ENCODE data around the gene LMO7. TPM values are rescaled to one million over a fixed set of nuclear protein-coding genes. Genes with fewer than 3 reads are reported as not detected.

LMO7 gene
- total RNA-seq, 1 experiment from 2014 or later: 123 TPM

GRCh38 chr13:75635101-75635827 is 866 bp upstream of the LMO7 start:
- DNase-seq (ENCODE audit: low read depth in 1 of 2, low spot score in 2 of 2): peak; percentile 43 to 48
- Histone ChIP-seq H3K27me3 (replicated peaks) (no peaks in the 10 kb centered on the region), H3K9me3 (replicated peaks) (no peaks in the 10 kb centered on the region; the same call in 1 of the 2 replicates), H3K36me3 (peaks cover 42% of the 10 kb centered on the region), H3K4me1 (replicated peaks) (peaks cover 38% of the 10 kb centered on the region), H3K27ac (peak overlapping the region; percentile 97), H3K4me3 (peak overlapping the region; percentile 96)

- Histone ChIP-seq H3K4me3 (peak overlapping the region; percentile 96), H3K27ac (peak overlapping the region; percentile 97), H3K9me3 (replicated peaks) (no peaks in the 10 kb centered on the region; the same call in 1 of the 2 replicates), H3K4me1 (replicated peaks) (peaks cover 44% of the 10 kb centered on the region), H3K27me3 (replicated peaks) (no peaks in the 10 kb centered on the region), H3K36me3 (peaks cover 49% of the 10 kb centered on the region)
- DNase-seq (ENCODE audit: low read depth in 1 of 2, low spot score in 2 of 2): peak; percentile 55 to 63
Measured at GRCh38 chr13:75636436-75637180, 478 bp downstream of the LMO7 start.

GRCh38 chr13:75637181-75637750 is 1.1 kb downstream of the LMO7 start:
- peak overlapping the region; percentile 96 for H3K4me3 ChIP-seq
- peak overlapping the region; percentile 36 for H3K27ac ChIP-seq
- H3K9me3 ChIP-seq (replicated peaks): no peaks in the 10 kb centered on the region; the same call in 1 of the 2 replicates
- DNase-seq (ENCODE audit: low read depth in 1 of 2, low spot score in 2 of 2): no peak
- H3K36me3 ChIP-seq: peaks cover 51% of the 10 kb centered on the region
- peaks cover 37% of the 10 kb centered on the region for H3K4me1 ChIP-seq (replicated peaks)
- no peaks in the 10 kb centered on the region for H3K27me3 ChIP-seq (replicated peaks)

- no peak overlapping the region for H3K4me3 ChIP-seq
- H3K27me3 ChIP-seq (replicated peaks): no peaks in the 10 kb centered on the region
- peaks cover 23% of the 10 kb centered on the region for H3K4me1 ChIP-seq (replicated peaks)
- H3K27ac ChIP-seq: no peak overlapping the region
- H3K36me3 ChIP-seq: peaks cover 57% of the 10 kb centered on the region
- no peaks in the 10 kb centered on the region; the same call in 1 of the 2 replicates for H3K9me3 ChIP-seq (replicated peaks)
- DNase-seq (ENCODE audit: low read depth in 1 of 2, low spot score in 2 of 2): no peak
Measured at GRCh38 chr13:75639454-75639853, 3.3 kb downstream of the LMO7 start.

DNA sequence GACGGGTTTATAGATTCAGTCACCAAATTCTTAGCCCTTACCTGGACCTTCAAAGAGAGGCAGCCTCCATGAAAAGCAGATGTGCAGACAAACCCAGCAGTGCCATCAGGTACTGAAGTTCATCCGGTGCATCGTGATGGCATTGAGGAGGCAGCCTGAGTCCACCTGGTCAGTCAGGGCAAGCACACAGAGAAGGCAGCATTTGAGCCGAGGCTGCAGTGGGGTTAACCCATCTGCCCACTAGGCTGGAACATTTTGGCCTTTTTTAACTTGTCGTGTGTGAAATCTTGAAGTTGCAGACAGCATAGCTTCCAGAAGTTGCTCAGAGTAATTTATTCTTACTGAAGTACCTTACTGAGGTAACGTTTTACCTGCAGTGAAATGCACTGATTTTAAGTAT is 4.9 kb downstream of the LMO7 start:
- Histone ChIP-seq H3K27ac (no peak overlapping the region), H3K9me3 (replicated peaks) (no peaks in the 10 kb centered on the region), H3K4me1 (replicated peaks) (peaks cover 21% of the 10 kb centered on the region), H3K4me3 (no peak overlapping the region), H3K27me3 (replicated peaks) (no peaks in the 10 kb centered on the region), H3K36me3 (peaks cover 59% of the 10 kb centered on the region)
- DNase-seq (ENCODE audit: low read depth in 1 of 2, low spot score in 2 of 2): no peak

DNA sequence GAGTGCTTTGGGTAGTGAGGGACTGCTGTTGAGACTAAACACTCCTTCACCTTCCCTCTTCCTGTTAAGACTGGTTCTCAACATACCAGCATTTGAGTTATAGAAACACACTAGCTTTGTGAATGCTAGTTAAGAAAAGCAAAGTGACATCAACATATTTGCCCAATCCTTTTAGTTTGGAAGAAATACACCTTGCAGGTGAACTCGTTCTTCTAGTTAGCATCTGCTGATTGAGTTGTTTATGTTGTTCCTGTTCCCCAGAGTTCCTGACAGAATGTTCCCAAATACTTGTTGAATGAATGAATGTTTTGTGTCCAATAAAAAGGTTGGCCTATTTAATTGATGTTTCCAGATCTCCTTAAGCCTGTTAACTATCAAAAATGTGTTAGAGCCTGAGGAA is 7.1 kb downstream of the LMO7 start:
- H3K27me3 ChIP-seq (replicated peaks): no peaks in the 10 kb centered on the region
- no peaks in the 10 kb centered on the region for H3K9me3 ChIP-seq (replicated peaks)
- no peak overlapping the region for H3K27ac ChIP-seq
- H3K36me3 ChIP-seq: peaks cover 61% of the 10 kb centered on the region
- no peak for DNase-seq (ENCODE audit: low read depth in 1 of 2, low spot score in 2 of 2)
- peaks cover 31% of the 10 kb centered on the region for H3K4me1 ChIP-seq (replicated peaks)
- H3K4me3 ChIP-seq: no peak overlapping the region

GRCh38 chr13:75643693-75644092 is 7.6 kb downstream of the LMO7 start:
- no peak overlapping the region for H3K4me3 ChIP-seq
- no peaks in the 10 kb centered on the region for H3K27me3 ChIP-seq (replicated peaks)
- peaks cover 62% of the 10 kb centered on the region for H3K36me3 ChIP-seq
- peaks cover 27% of the 10 kb centered on the region for H3K4me1 ChIP-seq (replicated peaks)
- no peaks in the 10 kb centered on the region for H3K9me3 ChIP-seq (replicated peaks)
- H3K27ac ChIP-seq: no peak overlapping the region
- DNase-seq (ENCODE audit: low read depth in 1 of 2, low spot score in 2 of 2): no peak

DNA sequence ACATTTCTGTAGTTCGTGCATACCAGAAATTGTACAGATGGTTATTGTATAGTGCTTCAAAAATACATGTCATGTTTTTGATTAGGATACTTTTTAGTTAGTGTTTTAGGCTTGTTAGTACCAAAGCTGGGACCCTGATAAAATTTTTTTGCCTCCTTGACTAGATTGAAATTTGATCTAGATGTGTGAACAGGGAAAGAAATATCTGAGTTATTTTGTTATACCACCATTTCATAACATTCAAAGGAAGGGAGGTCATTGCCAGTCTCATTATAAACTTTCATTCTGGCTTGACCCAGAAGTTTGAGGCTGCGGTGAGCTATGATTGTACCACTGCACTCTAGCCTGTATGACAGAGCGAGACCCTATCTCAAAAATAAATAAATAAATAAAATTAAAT is 9.0 kb downstream of the LMO7 start:
- Histone ChIP-seq H3K36me3 (peaks cover 56% of the 10 kb centered on the region), H3K4me3 (no peak overlapping the region), H3K27me3 (replicated peaks) (no peaks in the 10 kb centered on the region), H3K9me3 (replicated peaks) (no peaks in the 10 kb centered on the region), H3K4me1 (replicated peaks) (peaks cover 21% of the 10 kb centered on the region), H3K27ac (no peak overlapping the region)
- DNase-seq (ENCODE audit: low read depth in 1 of 2, low spot score in 2 of 2): no peak

- H3K27ac ChIP-seq: peak overlapping the region; percentile 10; the same call in 1 of the 2 replicates
- peaks cover 46% of the 10 kb centered on the region for H3K36me3 ChIP-seq
Measured at GRCh38 chr13:75647126-75647784, 11.1 kb downstream of the LMO7 start.

DNA sequence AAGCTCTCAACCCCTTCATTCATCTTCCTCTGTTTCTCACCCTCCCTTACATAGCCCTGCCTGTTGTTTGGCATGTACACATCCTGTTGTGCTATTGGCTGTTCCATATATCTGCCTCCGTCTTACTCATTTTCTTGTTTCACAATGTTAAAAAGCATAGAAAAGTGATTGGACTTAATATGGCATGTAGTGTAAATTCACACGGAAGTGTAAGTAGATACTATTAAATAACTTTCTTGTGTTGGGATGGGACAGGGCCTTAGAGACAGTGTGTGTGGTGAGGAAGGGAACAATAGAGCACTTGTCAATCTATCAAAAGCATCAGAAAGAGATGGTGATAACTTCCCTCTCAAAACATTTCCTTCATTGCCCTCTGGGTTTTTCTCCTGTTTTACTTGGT is 12.3 kb downstream of the LMO7 start:
- Histone ChIP-seq H3K4me1 (replicated peaks) (peaks cover 10% of the 10 kb centered on the region), H3K9me3 (replicated peaks) (no peaks in the 10 kb centered on the region), H3K27me3 (replicated peaks) (no peaks in the 10 kb centered on the region), H3K4me3 (no peak overlapping the region), H3K36me3 (peaks cover 46% of the 10 kb centered on the region), H3K27ac (no peak overlapping the region)
- no peak for DNase-seq (ENCODE audit: low read depth in 1 of 2, low spot score in 2 of 2)

More at GRCh38 chr13:75647126-75647784, 11.1 kb downstream of the LMO7 start:
- peak in 1 of 2 experiments; percentile 6 for DNase-seq (ENCODE audit: low read depth in 1 of 2, low spot score in 2 of 2)
- Histone ChIP-seq H3K4me1 (replicated peaks) (peaks cover 10% of the 10 kb centered on the region), H3K27me3 (replicated peaks) (no peaks in the 10 kb centered on the region), H3K9me3 (replicated peaks) (no peaks in the 10 kb centered on the region), H3K4me3 (no peak overlapping the region)

- H3K4me1 ChIP-seq (replicated peaks): peaks cover 10% of the 10 kb centered on the region
- no peak for DNase-seq (ENCODE audit: low read depth in 1 of 2, low spot score in 2 of 2)
Measured at GRCh38 chr13:75651013-75651412, 14.9 kb downstream of the LMO7 start.

DNA sequence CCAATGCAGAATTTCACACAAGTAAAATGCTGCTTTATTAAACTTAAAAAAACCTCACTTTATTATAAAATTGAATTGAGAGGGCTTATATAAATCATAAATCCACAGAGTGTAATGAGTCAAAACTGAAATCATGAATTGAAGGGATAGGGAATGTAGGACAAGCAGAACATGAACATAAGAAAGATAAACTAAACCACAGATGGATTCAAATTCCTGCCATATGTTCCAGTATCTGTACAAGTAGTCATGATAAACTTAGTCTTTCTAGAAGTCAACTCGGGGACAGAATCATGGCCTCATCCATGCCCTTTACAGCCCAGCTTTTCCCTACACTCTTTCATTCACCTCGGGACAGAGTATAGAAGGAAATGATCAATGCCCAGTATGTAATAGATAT is 16.6 kb downstream of the LMO7 start:
- Histone ChIP-seq H3K36me3 (peaks cover 40% of the 10 kb centered on the region), H3K4me3 (no peak overlapping the region), H3K4me1 (replicated peaks) (no peaks in the 10 kb centered on the region), H3K27me3 (replicated peaks) (no peaks in the 10 kb centered on the region), H3K9me3 (replicated peaks) (no peaks in the 10 kb centered on the region), H3K27ac (no peak overlapping the region)
- no peak for DNase-seq (ENCODE audit: low read depth in 1 of 2, low spot score in 2 of 2)

More at GRCh38 chr13:75651013-75651412, 14.9 kb downstream of the LMO7 start:
- peaks cover 42% of the 10 kb centered on the region for H3K36me3 ChIP-seq
- no peaks in the 10 kb centered on the region for H3K27me3 ChIP-seq (replicated peaks)
- H3K9me3 ChIP-seq (replicated peaks): no peaks in the 10 kb centered on the region
- H3K27ac ChIP-seq: no peak overlapping the region
- H3K4me3 ChIP-seq: no peak overlapping the region

- Histone ChIP-seq H3K27ac (no peak overlapping the region), H3K4me1 (replicated peaks) (no peaks in the 10 kb centered on the region), H3K36me3 (peaks cover 41% of the 10 kb centered on the region), H3K27me3 (replicated peaks) (no peaks in the 10 kb centered on the region), H3K4me3 (no peak overlapping the region), H3K9me3 (replicated peaks) (no peaks in the 10 kb centered on the region)
- no peak for DNase-seq (ENCODE audit: low read depth in 1 of 2, low spot score in 2 of 2)
Measured at GRCh38 chr13:75656425-75656989, 20.4 kb downstream of the LMO7 start.

All from SJSA1 (cell line).